ENCODE data around the gene PPM1D.

Gene PPM1D

DNA sequence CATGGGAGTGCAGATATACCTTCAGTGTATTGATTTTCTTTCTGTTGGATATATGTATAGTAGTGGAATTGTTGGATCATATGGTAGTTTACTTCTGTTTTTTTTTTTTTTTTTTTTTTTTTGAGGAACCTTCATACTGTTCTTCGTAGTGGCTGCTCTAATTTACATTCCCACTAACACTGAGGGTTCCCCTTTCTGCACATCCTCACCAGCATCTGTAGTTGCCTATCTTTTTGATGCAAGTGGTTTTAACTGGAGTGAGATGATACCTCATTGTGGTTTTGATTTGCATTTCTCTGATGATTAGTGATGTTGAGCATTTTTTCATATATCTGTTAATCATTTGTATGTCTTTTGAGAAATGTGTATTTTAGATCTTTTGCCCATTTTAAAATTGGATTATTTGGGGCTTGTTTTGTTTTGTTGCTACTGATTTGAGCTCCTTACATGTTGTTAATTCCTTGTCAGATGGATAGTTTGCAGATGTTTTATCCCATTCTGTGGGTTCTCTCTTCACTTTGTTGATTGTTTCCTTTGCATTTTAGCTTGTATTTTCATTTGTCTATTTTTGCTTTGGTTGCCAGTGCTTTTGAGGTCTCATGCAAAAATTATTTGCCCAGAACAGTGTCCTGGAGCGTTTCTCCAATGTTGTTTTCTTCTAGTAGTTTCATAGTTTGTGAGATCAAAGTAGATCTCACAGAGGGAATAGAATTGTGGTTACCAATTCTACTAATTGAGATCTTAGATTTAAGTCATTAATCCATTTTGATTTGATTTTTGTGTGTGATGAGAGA is 52.7 kb downstream of the PPM1D start:
- no peaks in the 10 kb centered on the region for H3K9me3 ChIP-seq (ENCODE audit: control insufficient read depth, insufficient read depth, low read length)
- peaks cover 21% of the 10 kb centered on the region for H3K4me1 ChIP-seq (ENCODE audit: control insufficient read depth, low read length)
- TF ChIP-seq EZH2phosphoT487 (IDR thresholded peaks at IDR 0.05; ENCODE audit: borderline replicate concordance, low read length) = no peak
- TF ChIP-seq, protein P1, sequence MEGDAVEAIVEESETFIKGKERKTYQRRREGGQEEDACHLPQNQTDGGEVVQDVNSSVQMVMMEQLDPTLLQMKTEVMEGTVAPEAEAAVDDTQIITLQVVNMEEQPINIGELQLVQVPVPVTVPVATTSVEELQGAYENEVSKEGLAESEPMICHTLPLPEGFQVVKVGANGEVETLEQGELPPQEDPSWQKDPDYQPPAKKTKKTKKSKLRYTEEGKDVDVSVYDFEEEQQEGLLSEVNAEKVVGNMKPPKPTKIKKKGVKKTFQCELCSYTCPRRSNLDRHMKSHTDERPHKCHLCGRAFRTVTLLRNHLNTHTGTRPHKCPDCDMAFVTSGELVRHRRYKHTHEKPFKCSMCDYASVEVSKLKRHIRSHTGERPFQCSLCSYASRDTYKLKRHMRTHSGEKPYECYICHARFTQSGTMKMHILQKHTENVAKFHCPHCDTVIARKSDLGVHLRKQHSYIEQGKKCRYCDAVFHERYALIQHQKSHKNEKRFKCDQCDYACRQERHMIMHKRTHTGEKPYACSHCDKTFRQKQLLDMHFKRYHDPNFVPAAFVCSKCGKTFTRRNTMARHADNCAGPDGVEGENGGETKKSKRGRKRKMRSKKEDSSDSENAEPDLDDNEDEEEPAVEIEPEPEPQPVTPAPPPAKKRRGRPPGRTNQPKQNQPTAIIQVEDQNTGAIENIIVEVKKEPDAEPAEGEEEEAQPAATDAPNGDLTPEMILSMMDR (IDR thresholded peaks at IDR 0.05; ENCODE audit: low read depth, low read length, poor library complexity, severe bottlenecking) = no peak
- peak overlapping the region; percentile 5 for H3K27ac ChIP-seq (ENCODE audit: low read depth, low read length)
- H3F3A ChIP-seq (ENCODE audit: control insufficient read depth, insufficient read depth) = 0 out of 2 replicates have a peak, but pooled peaks cover 7% of the 10 kb centered on the region
- H3K27me3 ChIP-seq (ENCODE audit: control insufficient read depth, low read length) = no peaks in the 10 kb centered on the region
- H3K79me2 ChIP-seq (ENCODE audit: control insufficient read depth, low read length) = peaks cover 51% of the 10 kb centered on the region
- H4K20me1 ChIP-seq (ENCODE audit: control insufficient read depth, insufficient read depth, low read depth, low read length) = no peaks in the 10 kb centered on the region
- peaks cover 33% of the 10 kb centered on the region for H3K36me3 ChIP-seq (ENCODE audit: control insufficient read depth, low read length)
- no peaks in the 10 kb centered on the region for H3K9me2 ChIP-seq (replicated peaks; ENCODE audit: control insufficient read depth, low read length)
- peak overlapping the region; percentile 22 for H3K4me3 ChIP-seq (ENCODE audit: low read length)
- peak overlapping the region; percentile 64 for H3K4me2 ChIP-seq (ENCODE audit: low read length)

DNA sequence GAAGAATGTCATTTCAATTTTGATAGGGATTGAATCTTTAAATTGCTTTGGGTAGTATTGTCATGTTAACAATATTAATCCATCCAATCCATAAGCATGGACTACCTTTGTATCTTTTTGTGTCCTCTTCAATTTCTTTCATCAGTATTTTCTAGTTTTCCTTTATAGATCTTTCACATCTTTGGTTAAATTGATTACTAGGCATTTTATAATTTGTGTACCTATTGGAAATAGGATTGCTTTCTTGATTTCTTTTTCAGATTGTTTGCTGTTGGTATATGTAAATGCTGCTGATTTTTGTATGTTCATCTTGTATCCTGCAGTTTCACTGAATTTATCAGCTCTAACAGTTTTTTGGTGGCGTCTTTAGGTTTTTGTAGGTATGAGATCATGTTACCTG is 53.6 kb downstream of the PPM1D start:
- Histone ChIP-seq H3K4me1 (ENCODE audit: control insufficient read depth, low read length) (peaks cover 21% of the 10 kb centered on the region), H3K27me3 (ENCODE audit: control insufficient read depth, low read length) (no peaks in the 10 kb centered on the region), H3K4me3 (ENCODE audit: low read length) (no peak overlapping the region), H3K79me2 (ENCODE audit: control insufficient read depth, low read length) (peaks cover 47% of the 10 kb centered on the region), H3K9me3 (ENCODE audit: control insufficient read depth, insufficient read depth, low read length) (no peaks in the 10 kb centered on the region), H3K36me3 (ENCODE audit: control insufficient read depth, low read length) (peaks cover 31% of the 10 kb centered on the region), H3K4me2 (ENCODE audit: low read length) (no peak overlapping the region), H3K9me2 (replicated peaks; ENCODE audit: control insufficient read depth, low read length) (no peaks in the 10 kb centered on the region), H3F3A (ENCODE audit: control insufficient read depth, insufficient read depth) (0 out of 2 replicates have a peak, but pooled peaks cover 7% of the 10 kb centered on the region), H3K27ac (ENCODE audit: low read depth, low read length) (no peak overlapping the region), H4K20me1 (ENCODE audit: control insufficient read depth, insufficient read depth, low read depth, low read length) (no peaks in the 10 kb centered on the region)
- no peak for TF ChIP-seq EZH2phosphoT487 (IDR thresholded peaks at IDR 0.05; ENCODE audit: borderline replicate concordance, low read length)
- TF ChIP-seq, protein P1 (IDR thresholded peaks at IDR 0.05; ENCODE audit: low read depth, low read length, poor library complexity, severe bottlenecking) = no peak

DNA sequence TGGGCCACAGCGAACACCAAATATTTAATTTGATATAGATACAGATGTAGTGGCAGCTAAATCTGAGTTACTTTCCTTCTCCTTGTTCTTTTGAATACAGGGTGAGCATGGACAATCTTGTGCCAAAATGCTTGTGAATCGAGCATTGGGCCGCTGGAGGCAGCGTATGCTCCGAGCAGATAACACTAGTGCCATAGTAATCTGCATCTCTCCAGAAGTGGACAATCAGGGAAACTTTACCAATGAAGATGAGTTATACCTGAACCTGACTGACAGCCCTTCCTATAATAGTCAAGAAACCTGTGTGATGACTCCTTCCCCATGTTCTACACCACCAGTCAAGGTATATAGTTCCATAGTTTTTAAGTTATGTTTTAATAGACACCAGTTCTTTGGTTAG is 56.5 kb downstream of the PPM1D start:
- Histone ChIP-seq H3F3A (ENCODE audit: control insufficient read depth, insufficient read depth) (0 out of 2 replicates have a peak, but pooled peaks cover 7% of the 10 kb centered on the region), H3K36me3 (ENCODE audit: control insufficient read depth, low read length) (peaks cover 16% of the 10 kb centered on the region), H3K4me3 (ENCODE audit: low read length) (no peak overlapping the region), H3K9me3 (ENCODE audit: control insufficient read depth, insufficient read depth, low read length) (no peaks in the 10 kb centered on the region), H4K20me1 (ENCODE audit: control insufficient read depth, insufficient read depth, low read depth, low read length) (no peaks in the 10 kb centered on the region), H3K27ac (ENCODE audit: low read depth, low read length) (no peak overlapping the region), H3K9me2 (replicated peaks; ENCODE audit: control insufficient read depth, low read length) (no peaks in the 10 kb centered on the region), H3K27me3 (ENCODE audit: control insufficient read depth, low read length) (no peaks in the 10 kb centered on the region), H3K4me1 (ENCODE audit: control insufficient read depth, low read length) (peaks cover 19% of the 10 kb centered on the region), H3K4me2 (ENCODE audit: low read length) (no peak overlapping the region), H3K79me2 (ENCODE audit: control insufficient read depth, low read length) (peaks cover 39% of the 10 kb centered on the region)
- no peak for TF ChIP-seq EZH2phosphoT487 (IDR thresholded peaks at IDR 0.05; ENCODE audit: borderline replicate concordance, low read length)
- TF ChIP-seq, protein P1 (IDR thresholded peaks at IDR 0.05; ENCODE audit: low read depth, low read length, poor library complexity, severe bottlenecking) = no peak

Measured in DOHH2 (cell line).